Peyer's patch (tissue), 4 donors: ENCODE data around the gene CREB3L1.

Experiments
- CTCF ChIP-seq, 6 experiments: fragments of 450-650 bp in 4 of 6; fragments of 200-600 bp in 2 of 6; sonication (generic) in 1 of 6; IDR thresholded peaks; one replicate each; pipeline ENCODE4 v1.5.1; 2017 to 2019; ENCODE audit warnings: antibody characterized with exemption in 6 of 6, mild to moderate bottlenecking in 3 of 6, moderate library complexity in 1 of 6
- POLR2A ChIP-seq, 2 donors: fragments of 450-650 bp; IDR thresholded peaks; one replicate each; pipeline ENCODE4 v1.5.1; 2017; ENCODE audit warnings: antibody characterized with exemption in 2 of 2, mild to moderate bottlenecking in 2 of 2, moderate library complexity in 2 of 2

GRCh38 chr11:46240861-46241260, 36.6 kb upstream of the CREB3L1 start:
- TF ChIP-seq POLR2A (IDR thresholded peaks at IDR 0.05) (no peak), CTCF (IDR thresholded peaks at IDR 0.05) (no peak)
